ENCODE results near the gene KRT15.

- no peak for TF ChIP-seq SMC3 (IDR thresholded peaks at IDR 0.05; ENCODE audit: low read depth, low read length)
- TF ChIP-seq, protein P1, sequence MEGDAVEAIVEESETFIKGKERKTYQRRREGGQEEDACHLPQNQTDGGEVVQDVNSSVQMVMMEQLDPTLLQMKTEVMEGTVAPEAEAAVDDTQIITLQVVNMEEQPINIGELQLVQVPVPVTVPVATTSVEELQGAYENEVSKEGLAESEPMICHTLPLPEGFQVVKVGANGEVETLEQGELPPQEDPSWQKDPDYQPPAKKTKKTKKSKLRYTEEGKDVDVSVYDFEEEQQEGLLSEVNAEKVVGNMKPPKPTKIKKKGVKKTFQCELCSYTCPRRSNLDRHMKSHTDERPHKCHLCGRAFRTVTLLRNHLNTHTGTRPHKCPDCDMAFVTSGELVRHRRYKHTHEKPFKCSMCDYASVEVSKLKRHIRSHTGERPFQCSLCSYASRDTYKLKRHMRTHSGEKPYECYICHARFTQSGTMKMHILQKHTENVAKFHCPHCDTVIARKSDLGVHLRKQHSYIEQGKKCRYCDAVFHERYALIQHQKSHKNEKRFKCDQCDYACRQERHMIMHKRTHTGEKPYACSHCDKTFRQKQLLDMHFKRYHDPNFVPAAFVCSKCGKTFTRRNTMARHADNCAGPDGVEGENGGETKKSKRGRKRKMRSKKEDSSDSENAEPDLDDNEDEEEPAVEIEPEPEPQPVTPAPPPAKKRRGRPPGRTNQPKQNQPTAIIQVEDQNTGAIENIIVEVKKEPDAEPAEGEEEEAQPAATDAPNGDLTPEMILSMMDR (conservative IDR thresholded peaks at IDR 0.05; ENCODE audit: low read depth, low read length): no peak
- no peak for TF ChIP-seq BHLHE40 (IDR thresholded peaks at IDR 0.05; ENCODE audit: low read depth, low read length)
- TF ChIP-seq RCOR1 (IDR thresholded peaks at IDR 0.05; ENCODE audit: insufficient replicate concordance, low read length): no peak
- no peak for TF ChIP-seq FOS (IDR thresholded peaks at IDR 0.05; ENCODE audit: low read depth, low read length)
- no peak for TF ChIP-seq POLR2A (IDR thresholded peaks at IDR 0.05; ENCODE audit: low read depth, low read length)
- no peak for TF ChIP-seq MAFK (IDR thresholded peaks at IDR 0.05; ENCODE audit: low read depth, low read length)
- TF ChIP-seq RFX5 (IDR thresholded peaks at IDR 0.05; ENCODE audit: low read depth, low read length): no peak
- no peak for TF ChIP-seq CEBPB (IDR thresholded peaks at IDR 0.05; ENCODE audit: low read depth, low read length)
- TF ChIP-seq, protein P2, sequence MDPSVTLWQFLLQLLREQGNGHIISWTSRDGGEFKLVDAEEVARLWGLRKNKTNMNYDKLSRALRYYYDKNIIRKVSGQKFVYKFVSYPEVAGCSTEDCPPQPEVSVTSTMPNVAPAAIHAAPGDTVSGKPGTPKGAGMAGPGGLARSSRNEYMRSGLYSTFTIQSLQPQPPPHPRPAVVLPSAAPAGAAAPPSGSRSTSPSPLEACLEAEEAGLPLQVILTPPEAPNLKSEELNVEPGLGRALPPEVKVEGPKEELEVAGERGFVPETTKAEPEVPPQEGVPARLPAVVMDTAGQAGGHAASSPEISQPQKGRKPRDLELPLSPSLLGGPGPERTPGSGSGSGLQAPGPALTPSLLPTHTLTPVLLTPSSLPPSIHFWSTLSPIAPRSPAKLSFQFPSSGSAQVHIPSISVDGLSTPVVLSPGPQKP (IDR thresholded peaks at IDR 0.05; ENCODE audit: borderline replicate concordance, low read depth, low read length): no peak
Observed at GRCh38 chr17:41520821-41521521, 2.3 kb upstream of the KRT15 start.
